H9 (cell line): ENCODE data around the gene HIRA. TPM values are rescaled to one million over a fixed set of nuclear protein-coding genes. Genes with fewer than 3 reads are reported as not detected.

Experiments
- DNase-seq: peaks from one replicate; pipeline ENCODE4 v3.0.0-alpha.2; 2017
- H2AFZ ChIP-seq: one replicate; pipeline ENCODE4 v1.6.1; 2013; ENCODE audit warnings: mild to moderate bottlenecking, low read length, control low read depth, moderate library complexity
- H2AK5ac ChIP-seq: 2 replicates; pipeline ENCODE4 v1.6.1; 2013; ENCODE audit warnings: low read length, control low read depth, mixed read lengths; ENCODE audit not compliant: insufficient read length
- H2BK120ac ChIP-seq: one replicate; pipeline ENCODE4 v1.6.1; 2013; ENCODE audit warnings: low read depth, mild to moderate bottlenecking, low read length, control low read depth, inconsistent platforms; ENCODE audit not compliant: poor library complexity, severe bottlenecking
- H2BK12ac ChIP-seq: 2 replicates; pipeline ENCODE4 v1.6.1; 2013; ENCODE audit warnings: low read length, control low read depth, mixed read lengths, low read depth; ENCODE audit not compliant: insufficient read length
- H2BK15ac ChIP-seq: 2 replicates; pipeline ENCODE4 v1.6.1; 2013; ENCODE audit warnings: low read depth, low read length, control low read depth
- H2BK20ac ChIP-seq: one replicate; pipeline ENCODE4 v1.6.1; 2013; ENCODE audit warnings: low read depth, mild to moderate bottlenecking, low read length, control low read depth, inconsistent platforms; ENCODE audit not compliant: poor library complexity, severe bottlenecking
- H2BK5ac ChIP-seq: 2 replicates; pipeline ENCODE4 v1.6.1; 2013; ENCODE audit warnings: low read length, control low read depth, mixed read lengths; ENCODE audit not compliant: insufficient read length
- H3K14ac ChIP-seq: 2 replicates; pipeline ENCODE4 v1.6.1; 2013; ENCODE audit warnings: low read length, control low read depth; ENCODE audit not compliant: insufficient read depth
- H3K18ac ChIP-seq: 2 replicates; pipeline ENCODE4 v1.6.1; 2013; ENCODE audit warnings: low read depth, mild to moderate bottlenecking, mixed read lengths, low read length, control low read depth; ENCODE audit not compliant: insufficient read length
- H3K23ac ChIP-seq: 2 replicates; pipeline ENCODE4 v1.6.1; 2013; ENCODE audit warnings: low read length, control low read depth, mixed read lengths, low read depth; ENCODE audit not compliant: insufficient read length
- H3K23me2 ChIP-seq: 2 replicates; pipeline ENCODE4 v1.6.1; 2013; ENCODE audit warnings: low read depth, mild to moderate bottlenecking, mixed read lengths, low read length, control low read depth; ENCODE audit not compliant: insufficient read length, poor library complexity, severe bottlenecking
- H3K27ac ChIP-seq: 2 replicates; pipeline ENCODE4 v1.5.1; 2013; ENCODE audit warnings: low read length, control low read depth, mixed read lengths, low read depth; ENCODE audit not compliant: insufficient read length
- H3K27me3 ChIP-seq: 2 replicates; pipeline ENCODE4 v1.6.1; 2013; ENCODE audit warnings: low read length, control low read depth, inconsistent platforms; ENCODE audit not compliant: insufficient read depth
- H3K4ac ChIP-seq: 2 replicates; pipeline ENCODE4 v1.6.1; 2013; ENCODE audit warnings: low read depth, mild to moderate bottlenecking, control low read depth, inconsistent platforms, low read length, moderate library complexity
- H3K4me1 ChIP-seq: 2 replicates; pipeline ENCODE4 v1.6.1; 2013; ENCODE audit warnings: low read length, control low read depth, inconsistent platforms; ENCODE audit not compliant: insufficient read depth
- H3K4me2 ChIP-seq: 2 replicates; pipeline ENCODE4 v1.6.1; 2013; ENCODE audit warnings: low read length, control low read depth, mixed read lengths; ENCODE audit not compliant: insufficient read length, insufficient read depth
- H3K56ac ChIP-seq: 2 replicates; pipeline ENCODE4 v1.6.1; 2013; ENCODE audit warnings: low read depth, mild to moderate bottlenecking, mixed read lengths, low read length, control low read depth; ENCODE audit not compliant: insufficient read length
- H3K79me1 ChIP-seq: 2 replicates; pipeline ENCODE4 v1.6.1; 2013; ENCODE audit warnings: low read depth, mild to moderate bottlenecking, moderate library complexity, low read length, control low read depth, inconsistent platforms; ENCODE audit not compliant: insufficient read depth, poor library complexity, severe bottlenecking
- H3K79me2 ChIP-seq: 2 replicates; pipeline ENCODE4 v1.6.1; 2013; ENCODE audit warnings: low read length, control low read depth, inconsistent platforms; ENCODE audit not compliant: insufficient read depth
- H3K9ac ChIP-seq: 2 replicates; pipeline ENCODE4 v1.6.1; 2013; ENCODE audit warnings: low read length, control low read depth, mixed read lengths; ENCODE audit not compliant: insufficient read length; ENCODE audit errors: extremely low read depth
- H3K9me3 ChIP-seq: one replicate; pipeline ENCODE4 v1.6.1; 2013; ENCODE audit warnings: low read depth, low read length, inconsistent platforms; ENCODE audit not compliant: control insufficient read depth
- H3T11ph ChIP-seq: one replicate; pipeline ENCODE4 v1.6.1; 2013; ENCODE audit warnings: mild to moderate bottlenecking, low read length, control low read depth, inconsistent platforms
- H4K20me1 ChIP-seq: one replicate; pipeline ENCODE4 v1.6.1; 2013; ENCODE audit not compliant: control insufficient read depth, insufficient read length, insufficient read depth
- H4K5ac ChIP-seq: 2 replicates; pipeline ENCODE4 v1.6.1; 2013; ENCODE audit warnings: low read depth, mild to moderate bottlenecking, mixed read lengths, low read length, control low read depth; ENCODE audit not compliant: insufficient read length
- H4K8ac ChIP-seq: replicated peaks from 2 replicates; pipeline ENCODE4 v1.6.1; 2013; ENCODE audit warnings: low read length, control low read depth, mixed read lengths, low read depth; ENCODE audit not compliant: insufficient read length
- H4K91ac ChIP-seq: 2 replicates; pipeline ENCODE4 v1.6.1; 2013; ENCODE audit warnings: low read depth, mild to moderate bottlenecking, moderate library complexity, mixed read lengths, low read length, control low read depth; ENCODE audit not compliant: insufficient read length
- H3K27ac Mint-ChIP-seq, 3 experiments: 2 replicates in 2 of 3; 3 replicates in 1 of 3; pipeline ENCODE4 v1.8.0; 2020 to 2021; ENCODE audit warnings: mixed read lengths in 3 of 3, mild to moderate bottlenecking in 1 of 3, moderate library complexity in 1 of 3
- H3K27me3 Mint-ChIP-seq: 2 replicates; pipeline ENCODE4 v1.8.0; 2021; ENCODE audit warnings: low read depth, mild to moderate bottlenecking, moderate library complexity, mixed read lengths
- H3K36me3 Mint-ChIP-seq, 3 experiments: 2 replicates in 2 of 3; 3 replicates in 1 of 3; pipeline ENCODE4 v1.8.0; 2020 to 2021; ENCODE audit warnings: low read depth in 3 of 3, mixed read lengths in 3 of 3; ENCODE audit not compliant: insufficient read depth in 1 of 3
- H3K4me1 Mint-ChIP-seq, 2 experiments: 2 replicates each; pipeline ENCODE4 v1.8.0; 2020; ENCODE audit warnings: mixed read lengths in 2 of 2
- H3K4me3 Mint-ChIP-seq, 2 experiments: 2 replicates in 1 of 2; 3 replicates in 1 of 2; pipeline ENCODE4 v1.8.0; 2020 to 2021; ENCODE audit warnings: mild to moderate bottlenecking in 2 of 2, mixed read lengths in 2 of 2, moderate library complexity in 1 of 2
- H3K9me3 Mint-ChIP-seq, 2 experiments: 2 replicates in 1 of 2; 3 replicates in 1 of 2; pipeline ENCODE4 v1.8.0; 2020; ENCODE audit warnings: mild to moderate bottlenecking in 2 of 2, mixed read lengths in 2 of 2, moderate library complexity in 1 of 2
- CTCF ChIP-seq: fragments of 200-600 bp; sonication (generic); conservative IDR thresholded peaks from 3 replicates; pipeline ENCODE4 v1.8.0; 2021; ENCODE audit warnings: antibody characterized with exemption, mild to moderate bottlenecking
- WGBS: extraction: QIAGEN DNeasy Blood & Tissue Kit; methylation state at CpG from one replicate; pipeline ENCODE4 v1.1.7; 2013; ENCODE audit warnings: missing lambda C conversion rate, low lambda C conversion rate, mixed read lengths; ENCODE audit not compliant: insufficient read length; ENCODE audit errors: extremely low coverage; 5-methylcytosine and 5-hydroxymethylcytosine counted together
- total RNA-seq: library from RNA; stranded (reverse); gene quantifications from 2 replicates; pipeline ENCODE4 v1.2.1, GENCODE V29; 2021

The HIRA gene
- total RNA-seq, 1 experiment from 2014 or later: 51.9 TPM

- no peaks in the 10 kb centered on the region for H3K9me3 ChIP-seq
- no peak overlapping the region for H3T11ph ChIP-seq
- no peak overlapping the region for H3K9ac ChIP-seq
- no peaks in the 10 kb centered on the region; the same call in 1 of the 2 replicates for H3K27me3 Mint-ChIP-seq
- H4K91ac ChIP-seq: no peak overlapping the region
- H4K8ac ChIP-seq: no peak overlapping the region
- H3K27me3 ChIP-seq: no peaks in the 10 kb centered on the region
- H3K23ac ChIP-seq: no peak overlapping the region
- H3K27ac ChIP-seq: no peak overlapping the region
- no CpG with 5 or more reads among the region's 3 CpGs for WGBS
- H2AK5ac ChIP-seq: no peak overlapping the region
- peaks cover 3% of the 10 kb centered on the region for H3K4me1 ChIP-seq
- H2BK120ac ChIP-seq: no peak overlapping the region
- no peak overlapping the region for H3K14ac ChIP-seq
- H2BK20ac ChIP-seq: no peak overlapping the region
- peaks cover 20% of the 10 kb centered on the region; the same call in 1 of the 2 replicates for H3K79me2 ChIP-seq
- no peak overlapping the region for H3K56ac ChIP-seq
- no peaks in the 10 kb centered on the region for H4K20me1 ChIP-seq
- no peak for DNase-seq
- H3K4me3 Mint-ChIP-seq: no peak overlapping the region
- no peak overlapping the region for H3K18ac ChIP-seq
- peaks cover 20% of the 10 kb centered on the region in 2 experiments for H3K4me1 Mint-ChIP-seq
- H3K27ac Mint-ChIP-seq: peak overlapping the region in 1 of 3 experiments; percentile 63; a peak in 1 of 7 replicates
- H3K9me3 Mint-ChIP-seq: no peaks in the 10 kb centered on the region
- no peak overlapping the region for H3K4ac ChIP-seq
- H3K79me1 ChIP-seq: peaks cover 3% of the 10 kb centered on the region
- H3K23me2 ChIP-seq: peaks cover 13% of the 10 kb centered on the region
- TF ChIP-seq CTCF: no peak
- no peak overlapping the region for H2BK12ac ChIP-seq
- no peak overlapping the region for H4K5ac ChIP-seq
- no peak overlapping the region for H2AFZ ChIP-seq
- no peak overlapping the region for H2BK15ac ChIP-seq
- H3K4me2 ChIP-seq: no peak overlapping the region
- no peak overlapping the region for H2BK5ac ChIP-seq
- peaks cover 22 to 41% (median 33%) of the 10 kb centered on the region in 3 experiments for H3K36me3 Mint-ChIP-seq
These were observed 44.5 kb upstream of the HIRA start for GRCh38 chr22:19476023-19476422.
